ENCODE data around the gene PPP5C.

DNA sequence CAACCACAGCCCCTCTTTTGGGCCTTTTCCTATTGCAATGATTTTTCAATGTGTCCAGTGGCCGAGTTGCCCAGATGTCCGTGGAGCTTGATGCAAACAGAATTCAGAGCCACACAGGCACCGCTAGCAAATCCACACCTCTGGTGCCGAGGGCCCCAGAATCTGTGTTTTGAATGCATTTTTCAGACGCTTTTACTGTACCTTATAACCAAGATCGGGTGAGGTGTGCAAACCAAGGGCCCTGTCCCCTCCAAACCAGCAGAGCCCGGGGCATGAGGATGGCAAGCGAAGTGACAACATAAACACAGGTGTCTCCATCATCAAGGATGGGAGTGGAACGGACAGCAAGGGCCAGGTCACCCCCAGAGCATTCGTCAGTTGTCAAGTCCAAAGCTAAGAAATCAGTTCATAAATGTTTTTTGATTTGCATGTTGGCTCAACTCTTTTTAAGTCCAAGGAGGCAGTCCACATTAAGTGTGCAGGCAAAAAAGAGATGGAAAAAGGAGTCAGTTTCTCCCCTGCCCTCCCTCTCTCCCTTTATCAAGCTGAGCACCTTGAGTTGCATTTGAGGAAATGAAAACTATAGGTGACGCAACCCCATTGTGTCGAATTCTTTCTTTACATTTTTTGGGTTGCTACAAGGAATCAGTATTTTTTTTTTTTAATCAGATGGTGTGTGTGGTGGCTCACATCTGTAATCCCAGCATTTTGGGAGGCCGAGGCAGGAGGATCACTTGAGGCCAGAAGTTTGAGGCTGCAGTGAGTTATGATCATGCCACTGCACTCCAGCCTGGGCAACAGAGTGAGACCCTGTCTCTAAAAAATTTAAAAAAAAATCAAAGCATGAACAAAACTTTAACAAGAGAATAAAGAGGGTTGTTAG is 63.6 kb downstream of the PPP5C start:
- TF ChIP-seq, protein P1, sequence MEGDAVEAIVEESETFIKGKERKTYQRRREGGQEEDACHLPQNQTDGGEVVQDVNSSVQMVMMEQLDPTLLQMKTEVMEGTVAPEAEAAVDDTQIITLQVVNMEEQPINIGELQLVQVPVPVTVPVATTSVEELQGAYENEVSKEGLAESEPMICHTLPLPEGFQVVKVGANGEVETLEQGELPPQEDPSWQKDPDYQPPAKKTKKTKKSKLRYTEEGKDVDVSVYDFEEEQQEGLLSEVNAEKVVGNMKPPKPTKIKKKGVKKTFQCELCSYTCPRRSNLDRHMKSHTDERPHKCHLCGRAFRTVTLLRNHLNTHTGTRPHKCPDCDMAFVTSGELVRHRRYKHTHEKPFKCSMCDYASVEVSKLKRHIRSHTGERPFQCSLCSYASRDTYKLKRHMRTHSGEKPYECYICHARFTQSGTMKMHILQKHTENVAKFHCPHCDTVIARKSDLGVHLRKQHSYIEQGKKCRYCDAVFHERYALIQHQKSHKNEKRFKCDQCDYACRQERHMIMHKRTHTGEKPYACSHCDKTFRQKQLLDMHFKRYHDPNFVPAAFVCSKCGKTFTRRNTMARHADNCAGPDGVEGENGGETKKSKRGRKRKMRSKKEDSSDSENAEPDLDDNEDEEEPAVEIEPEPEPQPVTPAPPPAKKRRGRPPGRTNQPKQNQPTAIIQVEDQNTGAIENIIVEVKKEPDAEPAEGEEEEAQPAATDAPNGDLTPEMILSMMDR (IDR thresholded peaks at IDR 0.05), result no peak
- TF ChIP-seq POLR2A (IDR thresholded peaks at IDR 0.05), result no peak

Measured in heart left ventricle (tissue), 13 donors.